Panc1 (cell line): ENCODE measurements around the gene CCND3. TPM values are rescaled to one million over a fixed set of nuclear protein-coding genes. Genes with fewer than 3 reads are reported as not detected.

ENCODE experiments used
- ATAC-seq: fragments of 200-7000 bp; cut with Tn5 transposase; 2 replicates; pipeline ENCODE4 v1.9.1; 2020; ENCODE audit warnings: mild to moderate bottlenecking, moderate library complexity
- BruUV-seq: library from RNA; stranded (reverse); fragments of 400-500 nt; replicated peaks from 2 replicates; lab custom pipeline; 2021; lab: Mats Ljungman, UMichigan
- CTCF ChIA-PET: fragments of 300-600 bp; sonication (Branson Sonifier 250); formaldehyde crosslinking; loops from one replicate; lab custom pipeline; 2022; ENCODE audit warnings: antibody characterized with exemption; lab: Charles Lee
- POLR2A ChIA-PET: fragments of 300-600 bp; sonication (Branson Sonifier 250); formaldehyde crosslinking; loops from one replicate; lab custom pipeline; 2022; ENCODE audit warnings: antibody characterized with exemption; lab: Charles Lee
- DNase-seq: peaks from one replicate; pipeline ENCODE4 v3.0.0-alpha.2; 2010; ENCODE audit warnings: low read depth, low spot score
- H3K27ac ChIP-seq: 2 replicates; pipeline ENCODE4 v1.5.1; 2011; ENCODE audit warnings: mild to moderate bottlenecking, low read length, inconsistent platforms
- H3K27me3 ChIP-seq: fragments of 200-500 bp; sonication (Bioruptor generic); 2 replicates; pipeline ENCODE4 v1.6.0; 2014; ENCODE audit warnings: low read length, inconsistent platforms; ENCODE audit not compliant: control insufficient read depth, insufficient read depth
- H3K36me3 ChIP-seq: fragments of 200-500 bp; sonication (Bioruptor generic); 2 replicates; pipeline ENCODE4 v1.5.1; 2014; ENCODE audit warnings: inconsistent platforms, mild to moderate bottlenecking, low read length, moderate library complexity; ENCODE audit not compliant: control insufficient read depth, insufficient read depth
- H3K4me1 ChIP-seq: 2 replicates; pipeline ENCODE4 v1.5.1; 2011; ENCODE audit warnings: inconsistent platforms, mild to moderate bottlenecking, low read length, moderate library complexity; ENCODE audit not compliant: control insufficient read depth, insufficient read depth
- H3K4me3 ChIP-seq, 2 experiments: 2 replicates each; pipeline ENCODE4 v1.5.1; 2011 to 2012; ENCODE audit warnings: low read depth in 2 of 2, low read length in 2 of 2, mild to moderate bottlenecking in 2 of 2, inconsistent platforms in 1 of 2, moderate library complexity in 1 of 2
- H3K9me3 ChIP-seq: fragments of 200-500 bp; sonication (Bioruptor generic); 2 replicates; pipeline ENCODE4 v1.5.1; 2014; ENCODE audit warnings: low read depth, mild to moderate bottlenecking, inconsistent platforms, low read length, moderate library complexity; ENCODE audit not compliant: control insufficient read depth, insufficient read depth
- POLR2AphosphoS5 ChIP-seq: IDR thresholded peaks from 2 replicates; pipeline ENCODE4 v1.6.1; 2012; ENCODE audit warnings: mild to moderate bottlenecking, low read depth, low read length, moderate library complexity
- SIN3A ChIP-seq: IDR thresholded peaks from 2 replicates; pipeline ENCODE4 v1.6.1; 2012; ENCODE audit warnings: low read depth, mild to moderate bottlenecking, low read length, moderate library complexity, borderline replicate concordance; ENCODE audit not compliant: insufficient read depth
- TCF7L2 ChIP-seq: IDR thresholded peaks from 2 replicates; pipeline ENCODE4 v1.6.1; 2011; ENCODE audit warnings: mild to moderate bottlenecking, low read depth, low read length, inconsistent platforms
- in situ Hi-C: cut with HindIII; loops from 2 replicates; pipeline ENCODE4 v1.10.0; 2016; ENCODE audit warnings: low sequenced_read_pairs, low pct_unique_long_range_greater_than_20kb
- intact Hi-C: fragments of 100-400 bp; cut with micrococcal nuclease; formaldehyde crosslinking; loops from one replicate; pipeline ENCODE4 v1.10.0; 2022; ENCODE audit not compliant: unreplicated experiment
- total RNA-seq: library from RNA; stranded (reverse); gene quantifications from one replicate; pipeline ENCODE4 v1.2.1, GENCODE V29; 2021; ENCODE audit not compliant: unreplicated experiment
- TF ChIP-seq, protein P1 (sequence below): fragments of 450-650 bp; IDR thresholded peaks from 2 replicates; pipeline ENCODE4 v1.5.1; 2017; ENCODE audit warnings: mild to moderate bottlenecking
- TF ChIP-seq, protein P2 (sequence below), 2 experiments: IDR thresholded peaks; 2 replicates each; pipeline ENCODE4 v1.6.1; 2011 to 2012; ENCODE audit warnings: low read depth in 2 of 2, control low read depth in 1 of 2, low read length in 1 of 2, mild to moderate bottlenecking in 1 of 2, moderate library complexity in 1 of 2; ENCODE audit not compliant: insufficient read depth in 1 of 2

Gene CCND3
- total RNA-seq, 1 experiment from 2014 or later = 36.8 TPM

DNA sequence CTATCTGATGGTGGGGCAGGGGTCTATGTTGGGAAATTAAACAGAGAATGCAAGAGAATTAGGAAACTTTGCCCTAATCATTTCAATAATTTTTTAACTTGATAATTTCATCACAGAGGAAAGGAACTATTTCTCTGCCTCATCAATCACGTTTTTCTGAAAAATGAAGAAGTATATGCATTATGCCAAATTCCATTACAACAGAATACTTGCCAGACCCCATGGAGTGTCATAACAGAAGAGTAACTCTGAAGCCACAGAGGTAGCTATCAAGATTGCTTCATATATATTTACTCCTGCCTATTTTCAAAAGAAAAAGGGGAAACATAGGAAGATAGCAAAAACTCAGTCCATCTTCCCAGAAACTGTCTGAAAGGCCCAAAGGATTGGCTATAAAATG is 40.7 kb downstream of the CCND3 start:
- TF ChIP-seq SIN3A (no peak), POLR2AphosphoS5 (no peak), TCF7L2 (no peak)
- TF ChIP-seq, protein P1, sequence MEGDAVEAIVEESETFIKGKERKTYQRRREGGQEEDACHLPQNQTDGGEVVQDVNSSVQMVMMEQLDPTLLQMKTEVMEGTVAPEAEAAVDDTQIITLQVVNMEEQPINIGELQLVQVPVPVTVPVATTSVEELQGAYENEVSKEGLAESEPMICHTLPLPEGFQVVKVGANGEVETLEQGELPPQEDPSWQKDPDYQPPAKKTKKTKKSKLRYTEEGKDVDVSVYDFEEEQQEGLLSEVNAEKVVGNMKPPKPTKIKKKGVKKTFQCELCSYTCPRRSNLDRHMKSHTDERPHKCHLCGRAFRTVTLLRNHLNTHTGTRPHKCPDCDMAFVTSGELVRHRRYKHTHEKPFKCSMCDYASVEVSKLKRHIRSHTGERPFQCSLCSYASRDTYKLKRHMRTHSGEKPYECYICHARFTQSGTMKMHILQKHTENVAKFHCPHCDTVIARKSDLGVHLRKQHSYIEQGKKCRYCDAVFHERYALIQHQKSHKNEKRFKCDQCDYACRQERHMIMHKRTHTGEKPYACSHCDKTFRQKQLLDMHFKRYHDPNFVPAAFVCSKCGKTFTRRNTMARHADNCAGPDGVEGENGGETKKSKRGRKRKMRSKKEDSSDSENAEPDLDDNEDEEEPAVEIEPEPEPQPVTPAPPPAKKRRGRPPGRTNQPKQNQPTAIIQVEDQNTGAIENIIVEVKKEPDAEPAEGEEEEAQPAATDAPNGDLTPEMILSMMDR = no peak
- TF ChIP-seq, protein P2, sequence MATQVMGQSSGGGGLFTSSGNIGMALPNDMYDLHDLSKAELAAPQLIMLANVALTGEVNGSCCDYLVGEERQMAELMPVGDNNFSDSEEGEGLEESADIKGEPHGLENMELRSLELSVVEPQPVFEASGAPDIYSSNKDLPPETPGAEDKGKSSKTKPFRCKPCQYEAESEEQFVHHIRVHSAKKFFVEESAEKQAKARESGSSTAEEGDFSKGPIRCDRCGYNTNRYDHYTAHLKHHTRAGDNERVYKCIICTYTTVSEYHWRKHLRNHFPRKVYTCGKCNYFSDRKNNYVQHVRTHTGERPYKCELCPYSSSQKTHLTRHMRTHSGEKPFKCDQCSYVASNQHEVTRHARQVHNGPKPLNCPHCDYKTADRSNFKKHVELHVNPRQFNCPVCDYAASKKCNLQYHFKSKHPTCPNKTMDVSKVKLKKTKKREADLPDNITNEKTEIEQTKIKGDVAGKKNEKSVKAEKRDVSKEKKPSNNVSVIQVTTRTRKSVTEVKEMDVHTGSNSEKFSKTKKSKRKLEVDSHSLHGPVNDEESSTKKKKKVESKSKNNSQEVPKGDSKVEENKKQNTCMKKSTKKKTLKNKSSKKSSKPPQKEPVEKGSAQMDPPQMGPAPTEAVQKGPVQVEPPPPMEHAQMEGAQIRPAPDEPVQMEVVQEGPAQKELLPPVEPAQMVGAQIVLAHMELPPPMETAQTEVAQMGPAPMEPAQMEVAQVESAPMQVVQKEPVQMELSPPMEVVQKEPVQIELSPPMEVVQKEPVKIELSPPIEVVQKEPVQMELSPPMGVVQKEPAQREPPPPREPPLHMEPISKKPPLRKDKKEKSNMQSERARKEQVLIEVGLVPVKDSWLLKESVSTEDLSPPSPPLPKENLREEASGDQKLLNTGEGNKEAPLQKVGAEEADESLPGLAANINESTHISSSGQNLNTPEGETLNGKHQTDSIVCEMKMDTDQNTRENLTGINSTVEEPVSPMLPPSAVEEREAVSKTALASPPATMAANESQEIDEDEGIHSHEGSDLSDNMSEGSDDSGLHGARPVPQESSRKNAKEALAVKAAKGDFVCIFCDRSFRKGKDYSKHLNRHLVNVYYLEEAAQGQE (IDR thresholded peaks at IDR 0.05; ENCODE audit: insufficient read depth in 1 of 2, low read depth in 2 of 2, low read length in 1 of 2) = no peak
- POLR2A ChIA-PET = no interaction called here

DNA sequence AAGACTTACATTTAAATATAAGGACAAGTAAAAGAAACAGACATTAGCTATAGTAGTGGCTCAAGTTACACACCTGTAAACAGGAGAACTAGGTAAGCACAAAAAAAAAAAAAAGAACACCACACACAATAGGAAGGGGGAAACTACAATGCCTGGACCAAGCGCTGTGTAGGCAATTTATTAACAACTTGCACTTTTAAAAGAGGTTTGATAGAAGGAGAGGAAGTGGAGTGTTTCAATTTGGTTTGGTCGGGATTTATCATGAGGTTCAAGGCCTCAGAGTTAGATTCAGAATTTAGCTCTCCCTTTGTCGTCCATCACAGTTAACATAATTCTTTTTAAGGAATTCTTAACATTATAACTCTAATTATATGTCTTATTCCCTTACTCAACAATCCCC is 45.3 kb downstream of the CCND3 start:
- H3K27ac ChIP-seq = peak overlapping the region; percentile 80

More for the DNA sequence above, 40.7 kb downstream of the CCND3 start:
- no peak for DNase-seq
- no peak for ATAC-seq
- H3K27me3 ChIP-seq = no peaks in the 10 kb centered on the region
- intact Hi-C loops = no loop called here
- peaks cover 5% of the 10 kb centered on the region for H3K4me1 ChIP-seq
- no peak overlapping the region for H3K27ac ChIP-seq
- H3K36me3 ChIP-seq = no peaks in the 10 kb centered on the region
- CTCF ChIA-PET = interaction anchor here (0.7 kb wide), 1 partner anchor 146 kb away, joined by 3 read pairs; no protein-coding TSS in a partner anchor
- BruUV-seq = no TSS peak
- in situ Hi-C loops = no loop called here
- H3K4me3 ChIP-seq = no peak overlapping the region
- H3K9me3 ChIP-seq = no peaks in the 10 kb centered on the region

More for the DNA sequence above, 45.3 kb downstream of the CCND3 start:
- DNase-seq = no peak
- ATAC-seq = no peak
- TF ChIP-seq SIN3A (no peak), POLR2AphosphoS5 (no peak), TCF7L2 (no peak)
- TF ChIP-seq, protein P1 = no peak
- TF ChIP-seq, protein P2 (IDR thresholded peaks at IDR 0.05; ENCODE audit: insufficient read depth in 1 of 2, low read depth in 2 of 2, low read length in 1 of 2) = no peak
- H3K4me3 ChIP-seq = peak overlapping the region; percentile 63 to 79; a peak in 3 of 4 replicates
- ChIA-PET POLR2A (interaction anchor here (0.6 to 0.7 kb wide), 4 partner anchors 9 to 1014 kb away, joined by 3 to 8 read pairs (median 6); no protein-coding TSS in a partner anchor), CTCF (interaction anchor here (1.0 kb wide), 1 partner anchor 25 kb away, joined by 6 read pairs; the partner anchor contains the start of genes BYSL and MED20)
- in situ Hi-C loops (no loop called here), intact Hi-C loops (no loop called here)
- no TSS peak for BruUV-seq
- peaks cover 6% of the 10 kb centered on the region for H3K4me1 ChIP-seq
- H3K36me3 ChIP-seq = no peaks in the 10 kb centered on the region
- H3K27me3 ChIP-seq = no peaks in the 10 kb centered on the region
- H3K9me3 ChIP-seq = no peaks in the 10 kb centered on the region
